GM19043 (cell line): ENCODE data around the gene MAP4.

Experiments
- ATAC-seq: cut with Tn5 transposase; IDR thresholded peaks from one replicate; pipeline ENCODE4 v1.9.1; 2021; ENCODE audit warnings: low read depth; ENCODE audit not compliant: unreplicated experiment

MAP4 gene

GRCh38 chr3:47964740-47965139, 51.5 kb downstream of the MAP4 start:
- no peak for ATAC-seq

- no peak for ATAC-seq
These were observed 54.2 kb downstream of the MAP4 start for GRCh38 chr3:47961815-47962606.

- no peak for ATAC-seq
These were observed 55.2 kb downstream of the MAP4 start for GRCh38 chr3:47961036-47961435.

- ATAC-seq: no peak
These were observed 59.7 kb downstream of the MAP4 start for GRCh38 chr3:47956521-47956920.

GRCh38 chr3:47954567-47954966, 61.6 kb downstream of the MAP4 start:
- ATAC-seq: no peak

- ATAC-seq: peak; percentile 38
These were observed 65.6 kb downstream of the MAP4 start for GRCh38 chr3:47950453-47951169.

GRCh38 chr3:47949979-47950378, 66.2 kb downstream of the MAP4 start:
- ATAC-seq: peak; percentile 55

- no peak for ATAC-seq
These were observed 76.0 kb downstream of the MAP4 start for GRCh38 chr3:47940232-47940631.

- no peak for ATAC-seq
These were observed 83.8 kb downstream of the MAP4 start for GRCh38 chr3:47932421-47932820.

- ATAC-seq: no peak
These were observed 85.2 kb downstream of the MAP4 start for GRCh38 chr3:47930979-47931378.

- ATAC-seq: no peak
These were observed 99.5 kb downstream of the MAP4 start for GRCh38 chr3:47916696-47917095.

GRCh38 chr3:47916201-47916600, 100.0 kb downstream of the MAP4 start:
- no peak for ATAC-seq

GRCh38 chr3:47912006-47912504, 104.2 kb downstream of the MAP4 start:
- no peak for ATAC-seq

GRCh38 chr3:47910777-47911440, 105.3 kb downstream of the MAP4 start:
- ATAC-seq: no peak

GRCh38 chr3:47910233-47910632, 106.0 kb downstream of the MAP4 start:
- no peak for ATAC-seq

- no peak for ATAC-seq
These were observed 106.6 kb downstream of the MAP4 start for GRCh38 chr3:47909607-47910006.

- no peak for ATAC-seq
These were observed 107.5 kb downstream of the MAP4 start for GRCh38 chr3:47908744-47909143.

- ATAC-seq: no peak
These were observed 108.4 kb downstream of the MAP4 start for GRCh38 chr3:47907784-47908183.

- no peak for ATAC-seq
These were observed 113.5 kb downstream of the MAP4 start for GRCh38 chr3:47902746-47903145.

- ATAC-seq: no peak
These were observed 114.9 kb downstream of the MAP4 start for GRCh38 chr3:47901280-47901833.

- no peak for ATAC-seq
These were observed 116.6 kb downstream of the MAP4 start for GRCh38 chr3:47899495-47900108.
